ENCODE data around the gene NLGN1. TPM values are rescaled to one million over a fixed set of nuclear protein-coding genes. Genes with fewer than 3 reads are reported as not detected.

The NLGN1 gene
- total RNA-seq, 1 experiment from 2014 or later = 0.85 TPM

- ChIA-PET POLR2A (no interaction called here), CTCF (no interaction called here)
- no TSS peak for BruUV-seq (replicated peaks)
- no peak overlapping the region for H3K4me3 ChIP-seq (ENCODE audit: low read depth in 2 of 2, low read length in 2 of 2)
- H3K9me3 ChIP-seq (ENCODE audit: control insufficient read depth, insufficient read depth, low read depth, low read length) = no peaks in the 10 kb centered on the region
- ATAC-seq (no peak), DNase-seq (ENCODE audit: low read depth, low spot score) (no peak)
- no peaks in the 10 kb centered on the region for H3K36me3 ChIP-seq (ENCODE audit: control insufficient read depth, insufficient read depth, low read length)
- intact Hi-C loops (cut with micrococcal nuclease; ENCODE audit: unreplicated experiment) = no loop called here
- H3K27me3 ChIP-seq (ENCODE audit: control insufficient read depth, insufficient read depth, low read length) = no peaks in the 10 kb centered on the region
- TF ChIP-seq TCF7L2 (IDR thresholded peaks at IDR 0.05; ENCODE audit: low read depth, low read length) (no peak), POLR2AphosphoS5 (IDR thresholded peaks at IDR 0.05; ENCODE audit: low read depth, low read length) (no peak), SIN3A (IDR thresholded peaks at IDR 0.05; ENCODE audit: borderline replicate concordance, insufficient read depth, low read depth, low read length) (no peak), CTCF (IDR thresholded peaks at IDR 0.05) (no peak), REST (IDR thresholded peaks at IDR 0.05; ENCODE audit: insufficient read depth in 1 of 2, low read depth in 2 of 2, low read length in 1 of 2) (no peak)
- H3K27ac ChIP-seq (ENCODE audit: low read length) = no peak overlapping the region
- in situ Hi-C loops (cut with HindIII; ENCODE audit: low pct_unique_long_range_greater_than_20kb, low sequenced_read_pairs) = no loop called here
- no peaks in the 10 kb centered on the region for H3K4me1 ChIP-seq (ENCODE audit: control insufficient read depth, insufficient read depth, low read length)
Measured at GRCh38 chr3:173681188-173681678, 283.7 kb downstream of the NLGN1 start.

GRCh38 chr3:173685456-173685855, 287.9 kb downstream of the NLGN1 start:
- Histone ChIP-seq H3K4me3 (ENCODE audit: low read depth in 2 of 2, low read length in 2 of 2) (no peak overlapping the region), H3K36me3 (ENCODE audit: control insufficient read depth, insufficient read depth, low read length) (no peaks in the 10 kb centered on the region), H3K9me3 (ENCODE audit: control insufficient read depth, insufficient read depth, low read depth, low read length) (no peaks in the 10 kb centered on the region), H3K27me3 (ENCODE audit: control insufficient read depth, insufficient read depth, low read length) (no peaks in the 10 kb centered on the region), H3K27ac (ENCODE audit: low read length) (no peak overlapping the region), H3K4me1 (ENCODE audit: control insufficient read depth, insufficient read depth, low read length) (no peaks in the 10 kb centered on the region)
- BruUV-seq (replicated peaks) = no TSS peak
- in situ Hi-C loops (cut with HindIII; ENCODE audit: low pct_unique_long_range_greater_than_20kb, low sequenced_read_pairs) (no loop called here), intact Hi-C loops (cut with micrococcal nuclease; ENCODE audit: unreplicated experiment) (no loop called here)
- ChIA-PET POLR2A (no interaction called here), CTCF (no interaction called here)
- ATAC-seq (no peak), DNase-seq (ENCODE audit: low read depth, low spot score) (no peak)
- TF ChIP-seq POLR2AphosphoS5 (IDR thresholded peaks at IDR 0.05; ENCODE audit: low read depth, low read length) (no peak), REST (IDR thresholded peaks at IDR 0.05; ENCODE audit: insufficient read depth in 1 of 2, low read depth in 2 of 2, low read length in 1 of 2) (no peak), SIN3A (IDR thresholded peaks at IDR 0.05; ENCODE audit: borderline replicate concordance, insufficient read depth, low read depth, low read length) (no peak), TCF7L2 (IDR thresholded peaks at IDR 0.05; ENCODE audit: low read depth, low read length) (no peak), CTCF (IDR thresholded peaks at IDR 0.05) (no peak)

Measured in Panc1 (cell line).